CD4-positive, alpha-beta T cell (primary cell): ENCODE data around the gene PCYT1A. TPM values are rescaled to one million over a fixed set of nuclear protein-coding genes. Genes with fewer than 3 reads are reported as not detected.

Experiments used
- ATAC-seq: fragments of 200-7000 bp; cut with Tn5 transposase; one replicate; pipeline ENCODE4 v1.10.0; 2022; ENCODE audit warnings: mild to moderate bottlenecking; ENCODE audit not compliant: poor library complexity
- CTCF ChIA-PET: fragments of 350-600 bp; sonication (Branson Sonifier 250); formaldehyde crosslinking; loops from one replicate; lab custom pipeline; 2021; ENCODE audit warnings: antibody characterized with exemption, inconsistent platforms; lab: Charles Lee
- POLR2A ChIA-PET: fragments of 350-600 bp; sonication (Branson Sonifier 250); formaldehyde crosslinking; loops from one replicate; lab custom pipeline; 2021; ENCODE audit warnings: antibody characterized with exemption, inconsistent platforms; lab: Charles Lee
- DNase-seq, 14 experiments: peaks; one replicate each; pipeline ENCODE4 v3.0.0-alpha.2; 2013 to 2020; ENCODE audit warnings: mixed read lengths in 2 of 14
- H3K27ac ChIP-seq, 2 donors: one replicate each; pipeline versions ENCODE4 v1.5.1 to v1.7.0; 2013; ENCODE audit warnings: low read length in 2 of 2, low read depth in 1 of 2, mild to moderate bottlenecking in 1 of 2
- H3K27me3 ChIP-seq, 2 experiments: 1 replicate in 1 of 2; 2 replicates in 1 of 2; pipeline versions ENCODE4 v1.6.1 to v1.7.0; 2013; ENCODE audit warnings: low read length in 2 of 2, control low read depth in 1 of 2, mild to moderate bottlenecking in 1 of 2, moderate library complexity in 1 of 2; ENCODE audit not compliant: insufficient read depth in 2 of 2, control insufficient read depth in 1 of 2
- H3K36me3 ChIP-seq: one replicate; pipeline ENCODE4 v1.6.1; 2013; ENCODE audit warnings: low read length, control low read depth; ENCODE audit not compliant: insufficient read depth
- H3K4me1 ChIP-seq: one replicate; pipeline ENCODE4 v1.6.1; 2013; ENCODE audit warnings: low read length, control low read depth; ENCODE audit not compliant: insufficient read depth
- H3K4me3 ChIP-seq: one replicate; pipeline ENCODE4 v1.5.1; 2013; ENCODE audit warnings: mild to moderate bottlenecking, low read length, moderate library complexity
- H3K9me3 ChIP-seq, 2 experiments: 1 replicate in 1 of 2; 2 replicates in 1 of 2; pipeline versions ENCODE4 v1.6.1 to v1.7.0; 2013; ENCODE audit warnings: low read length in 2 of 2, mild to moderate bottlenecking in 2 of 2, control low read depth in 1 of 2, moderate library complexity in 1 of 2; ENCODE audit not compliant: control insufficient read depth in 1 of 2, insufficient read depth in 1 of 2
- H3K27ac Mint-ChIP-seq: one replicate; pipeline ENCODE4 v1.8.0; 2020; ENCODE audit warnings: mixed read lengths
- H3K27me3 Mint-ChIP-seq: one replicate; pipeline ENCODE4 v1.8.0; 2021; ENCODE audit warnings: mixed read lengths
- H3K36me3 Mint-ChIP-seq: one replicate; pipeline ENCODE4 v1.8.0; 2021; ENCODE audit warnings: low read depth, mixed read lengths
- H3K4me1 Mint-ChIP-seq: one replicate; pipeline ENCODE4 v1.8.0; 2021; ENCODE audit warnings: low read depth, mixed read lengths
- H3K4me3 Mint-ChIP-seq: one replicate; pipeline ENCODE4 v1.8.0; 2020; ENCODE audit warnings: mild to moderate bottlenecking, mixed read lengths
- H3K9me3 Mint-ChIP-seq: one replicate; pipeline ENCODE4 v1.8.0; 2020; ENCODE audit warnings: mixed read lengths
- CTCF ChIP-seq: fragments of 200-600 bp; IDR thresholded peaks from one replicate; pipeline ENCODE4 v1.8.0; 2022; ENCODE audit warnings: antibody characterized with exemption, mild to moderate bottlenecking
- intact Hi-C, 2 experiments: fragments of 100-400 bp; cut with DNase I in 1 of 2; cut with micrococcal nuclease in 1 of 2; formaldehyde crosslinking; loops; one replicate each; pipeline versions ENCODE4 v1.15.1 to v1.9.0; 2023 to 2025; cut with DNase I, micrococcal nuclease
- total RNA-seq, 174 experiments: library from RNA in 2 of 174; stranded (reverse) in 2 of 174; gene quantifications; one replicate each; pipeline ENCODE4 v1.2.3 and lab custom pipeline; 2021 to 2026

Gene PCYT1A
- total RNA-seq, 2 experiments from 2014 or later, result 49.8 to 54.7 TPM

GRCh38 chr3:196225763-196226364, 61.7 kb downstream of the PCYT1A start:
- Mint-ChIP-seq H3K9me3 (no peaks in the 10 kb centered on the region), H3K36me3 (no peaks in the 10 kb centered on the region), H3K27ac (no peak overlapping the region), H3K4me1 (no peaks in the 10 kb centered on the region), H3K4me3 (no peak overlapping the region), H3K27me3 (peaks cover 4% of the 10 kb centered on the region)
- CTCF ChIA-PET, result interaction anchor here (1.0 kb wide), 1 partner anchor 248 kb away, joined by 3 read pairs; no protein-coding TSS in a partner anchor
- Histone ChIP-seq H3K4me1 (no peaks in the 10 kb centered on the region), H3K36me3 (no peaks in the 10 kb centered on the region), H3K27ac (no peak overlapping the region), H3K4me3 (no peak overlapping the region), H3K27me3 (no peaks in the 10 kb centered on the region), H3K9me3 (no peaks in the 10 kb centered on the region)
- DNase-seq (no peak), ATAC-seq (no peak)
- intact Hi-C loops, result no loop called here
- POLR2A ChIA-PET, result no interaction called here
- no peak for TF ChIP-seq CTCF

GRCh38 chr3:196225086-196225485, 62.4 kb downstream of the PCYT1A start:
- Mint-ChIP-seq H3K27ac (no peak overlapping the region), H3K9me3 (no peaks in the 10 kb centered on the region), H3K4me3 (no peak overlapping the region), H3K36me3 (no peaks in the 10 kb centered on the region), H3K27me3 (peaks cover 4% of the 10 kb centered on the region), H3K4me1 (no peaks in the 10 kb centered on the region)
- no peak for ATAC-seq
- Histone ChIP-seq H3K4me3 (no peak overlapping the region), H3K4me1 (peaks cover 1% of the 10 kb centered on the region), H3K9me3 (no peaks in the 10 kb centered on the region), H3K36me3 (no peaks in the 10 kb centered on the region), H3K27me3 (no peaks in the 10 kb centered on the region), H3K27ac (no peak overlapping the region)
- DNase-seq, result no peak
- no peak for TF ChIP-seq CTCF
- ChIA-PET CTCF (interaction anchor here (1.0 kb wide), 1 partner anchor 249 kb away, joined by 3 read pairs; no protein-coding TSS in a partner anchor), POLR2A (no interaction called here)
- intact Hi-C loops, result no loop called here

GRCh38 chr3:196222876-196223595, 64.5 kb downstream of the PCYT1A start:
- H3K27ac ChIP-seq, result no peak overlapping the region
- H3K9me3 Mint-ChIP-seq, result no peaks in the 10 kb centered on the region
- intact Hi-C loops, result no loop called here
- H3K27me3 ChIP-seq, result no peaks in the 10 kb centered on the region
- no peak overlapping the region for H3K4me3 ChIP-seq
- peaks cover 16% of the 10 kb centered on the region for H3K4me1 ChIP-seq
- DNase-seq, result no peak
- POLR2A ChIA-PET, result no interaction called here
- no peak overlapping the region for H3K4me3 Mint-ChIP-seq
- TF ChIP-seq CTCF, result no peak
- H3K36me3 Mint-ChIP-seq, result no peaks in the 10 kb centered on the region
- CTCF ChIA-PET, result no interaction called here
- no peaks in the 10 kb centered on the region for H3K9me3 ChIP-seq
- ATAC-seq, result no peak
- H3K27me3 Mint-ChIP-seq, result peaks cover 4% of the 10 kb centered on the region
- H3K36me3 ChIP-seq, result no peaks in the 10 kb centered on the region
- H3K27ac Mint-ChIP-seq, result no peak overlapping the region
- H3K4me1 Mint-ChIP-seq, result peaks cover 10% of the 10 kb centered on the region
